Mesendoderm (in vitro differentiated cells): ENCODE data around the gene BTRC.
"Not testable (repeated sequence)": the region's sequence is repeated elsewhere in the genome, so short reads cannot be mapped to it uniquely, and the experiment has no call there.

Experiments used
- DNase-seq: peaks from one replicate; pipeline ENCODE4 v3.0.0; 2013
- H2AK5ac ChIP-seq: 2 replicates; pipeline ENCODE4 v1.6.1; 2013; ENCODE audit warnings: low read length, inconsistent platforms
- H2BK120ac ChIP-seq: 2 replicates; pipeline ENCODE4 v1.6.1; 2013; ENCODE audit warnings: low read depth, mild to moderate bottlenecking, low read length, moderate library complexity, mixed read lengths
- H2BK15ac ChIP-seq: replicated peaks from 2 replicates; pipeline ENCODE4 v1.6.1; 2013; ENCODE audit warnings: low read depth, mild to moderate bottlenecking, moderate library complexity
- H2BK5ac ChIP-seq: 2 replicates; pipeline ENCODE4 v1.6.1; 2013; ENCODE audit warnings: low read length, inconsistent platforms
- H3K18ac ChIP-seq: 2 replicates; pipeline ENCODE4 v1.6.1; 2013; ENCODE audit warnings: mild to moderate bottlenecking, low read length, mixed read lengths
- H3K23ac ChIP-seq: one replicate; pipeline ENCODE4 v1.6.1; 2013; ENCODE audit warnings: low read length
- H3K27ac ChIP-seq: 2 replicates; pipeline ENCODE4 v1.5.1; 2013; ENCODE audit warnings: low read depth, mild to moderate bottlenecking, inconsistent platforms, low read length, moderate library complexity
- H3K27me3 ChIP-seq: 2 replicates; pipeline ENCODE4 v1.6.1; 2013; ENCODE audit warnings: low read length, control low read depth, mild to moderate bottlenecking, inconsistent platforms; ENCODE audit not compliant: insufficient read depth, poor library complexity
- H3K36me3 ChIP-seq: 2 replicates; pipeline ENCODE4 v1.6.1; 2013; ENCODE audit warnings: low read length, inconsistent platforms; ENCODE audit not compliant: control insufficient read depth, insufficient read depth
- H3K4ac ChIP-seq: one replicate; pipeline ENCODE4 v1.6.1; 2013; ENCODE audit warnings: low read depth, mild to moderate bottlenecking, low read length, moderate library complexity
- H3K4me1 ChIP-seq: 2 replicates; pipeline ENCODE4 v1.6.1; 2013; ENCODE audit warnings: low read depth, low read length, inconsistent platforms; ENCODE audit not compliant: control insufficient read depth
- H3K4me2 ChIP-seq: 2 replicates; pipeline ENCODE4 v1.6.1; 2013; ENCODE audit warnings: low read length
- H3K4me3 ChIP-seq: 2 replicates; pipeline ENCODE4 v1.5.1; 2013; ENCODE audit warnings: mild to moderate bottlenecking, low read length
- H3K56ac ChIP-seq: one replicate; pipeline ENCODE4 v1.6.1; 2013; ENCODE audit warnings: low read length
- H3K79me1 ChIP-seq: 2 replicates; pipeline ENCODE4 v1.6.1; 2013; ENCODE audit warnings: low read length, inconsistent platforms
- H3K79me2 ChIP-seq: 2 replicates; pipeline ENCODE4 v1.6.1; 2013; ENCODE audit warnings: mild to moderate bottlenecking, low read length; ENCODE audit not compliant: control insufficient read depth, insufficient read depth
- H3K9ac ChIP-seq: 2 replicates; pipeline ENCODE4 v1.6.1; 2013; ENCODE audit warnings: low read length, inconsistent platforms
- H4K5ac ChIP-seq: one replicate; pipeline ENCODE4 v1.6.1; 2013; ENCODE audit warnings: low read length
- H4K8ac ChIP-seq: one replicate; pipeline ENCODE4 v1.6.1; 2013; ENCODE audit warnings: low read depth, mild to moderate bottlenecking, control low read depth, low read length, moderate library complexity
- WGBS: extraction: QIAGEN DNeasy Blood & Tissue Kit; methylation state at CpG from one replicate; pipeline ENCODE4 v1.1.7; 2013; ENCODE audit warnings: low lambda C conversion rate, missing lambda C conversion rate; ENCODE audit not compliant: insufficient coverage; ENCODE audit errors: extremely low coverage; 5-methylcytosine and 5-hydroxymethylcytosine counted together

Gene BTRC

GRCh38 chr10:101367569-101368453 is 13.8 kb downstream of the BTRC start:
- no peak overlapping the region for H4K8ac ChIP-seq
- H3K23ac ChIP-seq = no peak overlapping the region
- no peaks in the 10 kb centered on the region for H3K36me3 ChIP-seq
- H3K79me2 ChIP-seq = no peaks in the 10 kb centered on the region
- no peak overlapping the region for H4K5ac ChIP-seq
- H3K56ac ChIP-seq = no peak overlapping the region
- H3K27me3 ChIP-seq = no peaks in the 10 kb centered on the region
- H3K4me3 ChIP-seq = no peak overlapping the region
- H3K79me1 ChIP-seq = peaks cover 3% of the 10 kb centered on the region
- no peak overlapping the region for H3K4me2 ChIP-seq
- no peak overlapping the region for H3K18ac ChIP-seq
- no CpG with 5 or more reads among the region's 9 CpGs for WGBS
- H2BK120ac ChIP-seq = no peak overlapping the region
- no peak overlapping the region for H3K27ac ChIP-seq
- H2BK15ac ChIP-seq = no peak overlapping the region
- no peak overlapping the region for H3K4ac ChIP-seq
- H2BK5ac ChIP-seq = no peak overlapping the region
- H3K4me1 ChIP-seq = no peaks in the 10 kb centered on the region
- no peak for DNase-seq
- H3K9ac ChIP-seq = no peak overlapping the region
- no peak overlapping the region for H2AK5ac ChIP-seq

GRCh38 chr10:101373063-101373462 is 19.1 kb downstream of the BTRC start:
- no peaks in the 10 kb centered on the region for H3K27me3 ChIP-seq
- H4K8ac ChIP-seq = no peak overlapping the region
- peaks cover 3% of the 10 kb centered on the region for H3K79me1 ChIP-seq
- no peak overlapping the region for H3K56ac ChIP-seq
- no peaks in the 10 kb centered on the region for H3K36me3 ChIP-seq
- WGBS = no CpG with 5 or more reads among the region's 1 CpG
- no peak overlapping the region for H2AK5ac ChIP-seq
- H2BK120ac ChIP-seq = no peak overlapping the region
- H3K18ac ChIP-seq = no peak overlapping the region
- no peak overlapping the region for H3K27ac ChIP-seq
- DNase-seq = no peak
- H4K5ac ChIP-seq = no peak overlapping the region
- H3K4ac ChIP-seq = no peak overlapping the region
- H3K23ac ChIP-seq = no peak overlapping the region
- no peaks in the 10 kb centered on the region for H3K79me2 ChIP-seq
- no peak overlapping the region for H2BK5ac ChIP-seq
- H3K4me3 ChIP-seq = no peak overlapping the region
- H3K4me2 ChIP-seq = no peak overlapping the region
- no peak overlapping the region for H3K9ac ChIP-seq
- H3K4me1 ChIP-seq = no peaks in the 10 kb centered on the region
- H2BK15ac ChIP-seq = no peak overlapping the region

GRCh38 chr10:101373993-101374392 is 20.0 kb downstream of the BTRC start:
- not testable (repeated sequence) for DNase-seq

GRCh38 chr10:101375076-101375475 is 21.1 kb downstream of the BTRC start:
- Histone ChIP-seq H3K4me1 (no peaks in the 10 kb centered on the region), H3K18ac (no peak overlapping the region), H4K5ac (no peak overlapping the region), H2AK5ac (no peak overlapping the region), H3K4me3 (no peak overlapping the region), H3K27me3 (no peaks in the 10 kb centered on the region), H3K36me3 (no peaks in the 10 kb centered on the region), H3K79me2 (no peaks in the 10 kb centered on the region), H3K4ac (no peak overlapping the region), H2BK120ac (no peak overlapping the region), H3K56ac (no peak overlapping the region), H3K27ac (no peak overlapping the region), H3K23ac (no peak overlapping the region), H3K79me1 (no peaks in the 10 kb centered on the region), H3K4me2 (no peak overlapping the region), H2BK5ac (no peak overlapping the region), H3K9ac (no peak overlapping the region), H4K8ac (no peak overlapping the region), H2BK15ac (no peak overlapping the region)
- DNase-seq = no peak
- no CpG with 5 or more reads among the region's 7 CpGs for WGBS

More at GRCh38 chr10:101373993-101374392, 20.0 kb downstream of the BTRC start:
- not testable (repeated sequence) for H4K5ac ChIP-seq, H3K9ac ChIP-seq, H2BK15ac ChIP-seq, H3K36me3 ChIP-seq, H3K56ac ChIP-seq, H3K27ac ChIP-seq, H3K4me1 ChIP-seq, H2BK5ac ChIP-seq, H3K79me2 ChIP-seq, H3K4me2 ChIP-seq, H3K18ac ChIP-seq, H4K8ac ChIP-seq, H2BK120ac ChIP-seq, H3K79me1 ChIP-seq, H3K4ac ChIP-seq, H2AK5ac ChIP-seq, H3K4me3 ChIP-seq, H3K27me3 ChIP-seq, H3K23ac ChIP-seq
- WGBS = no CpG with 5 or more reads among the region's 3 CpGs

- H3K27ac ChIP-seq = no peak overlapping the region
- no peak overlapping the region for H3K18ac ChIP-seq
- H3K4me1 ChIP-seq = no peaks in the 10 kb centered on the region
- WGBS = no CpG with 5 or more reads among the region's 5 CpGs
- no peak overlapping the region for H2AK5ac ChIP-seq
- no peak overlapping the region for H2BK5ac ChIP-seq
- no peak overlapping the region for H3K4ac ChIP-seq
- H3K4me3 ChIP-seq = no peak overlapping the region
- H2BK15ac ChIP-seq = no peak overlapping the region
- no peak overlapping the region for H3K4me2 ChIP-seq
- DNase-seq = no peak
- no peaks in the 10 kb centered on the region for H3K36me3 ChIP-seq
- H4K5ac ChIP-seq = no peak overlapping the region
- no peak overlapping the region for H2BK120ac ChIP-seq
- no peak overlapping the region for H3K56ac ChIP-seq
- H3K79me2 ChIP-seq = no peaks in the 10 kb centered on the region
- H3K27me3 ChIP-seq = no peaks in the 10 kb centered on the region
- no peaks in the 10 kb centered on the region for H3K79me1 ChIP-seq
- H3K23ac ChIP-seq = no peak overlapping the region
- H4K8ac ChIP-seq = no peak overlapping the region
- no peak overlapping the region for H3K9ac ChIP-seq
These were observed 25.8 kb downstream of the BTRC start for GRCh38 chr10:101379663-101380352.
